Stimulated activated CD4-positive, alpha-beta T cell treated with anti-CD3 and anti-CD28 coated beads, Interleukin-4, amount 100 ng/mL, for 1 hour (primary cell): ENCODE data around the gene PRKAA2.

Experiments
- DNase-seq: peaks from one replicate; pipeline ENCODE4 v3.0.0-alpha.2; 2020

PRKAA2 gene

DNA sequence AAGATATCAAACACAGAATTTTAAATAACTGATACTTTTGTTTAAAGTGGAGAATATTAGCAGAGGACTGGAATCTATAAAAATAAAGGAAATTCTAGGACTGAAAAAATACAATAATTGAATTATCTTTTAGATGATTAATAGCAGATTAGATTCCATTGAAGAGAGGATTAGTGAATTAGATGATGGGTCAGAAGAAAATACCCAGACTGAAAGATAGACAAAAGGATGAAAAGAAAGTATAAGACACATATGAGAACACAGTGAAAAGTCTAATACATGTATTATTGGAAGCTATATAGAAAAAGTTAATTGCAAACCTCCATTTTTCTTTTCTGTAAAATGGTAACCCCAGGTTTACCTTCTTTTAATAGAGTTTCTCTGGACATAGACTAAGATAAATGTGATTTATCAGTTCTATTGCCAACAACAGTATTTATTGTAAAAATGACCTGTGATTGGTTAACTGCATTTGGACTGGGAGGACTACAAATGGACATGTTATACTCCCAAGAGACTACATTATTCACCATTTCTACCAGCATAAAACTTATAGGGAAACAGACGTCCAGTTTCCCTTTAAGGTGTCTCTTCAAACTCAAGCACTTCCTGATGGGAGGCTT, 11.0 kb downstream of the PRKAA2 start:
- no peak for DNase-seq

DNA sequence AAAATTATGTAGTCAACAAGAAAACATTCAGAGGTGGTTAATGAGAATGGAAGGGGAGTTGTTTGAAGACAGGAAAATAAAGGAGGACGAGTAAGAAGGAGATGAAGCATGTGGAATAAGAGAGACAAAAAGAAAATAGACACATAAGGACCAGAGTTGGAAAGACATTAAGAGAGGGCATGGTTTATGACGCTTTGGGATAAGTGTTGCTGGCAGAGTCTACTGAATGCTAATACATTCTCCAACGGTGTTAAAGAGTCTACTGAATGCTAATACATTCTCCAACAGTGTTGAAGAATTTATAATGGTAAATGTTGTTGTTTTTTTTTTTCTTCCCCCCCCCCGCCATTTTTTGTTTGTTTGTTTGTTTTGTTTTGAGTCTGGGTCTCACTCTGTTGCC, 13.1 kb downstream of the PRKAA2 start:
- DNase-seq, result no peak

DNA sequence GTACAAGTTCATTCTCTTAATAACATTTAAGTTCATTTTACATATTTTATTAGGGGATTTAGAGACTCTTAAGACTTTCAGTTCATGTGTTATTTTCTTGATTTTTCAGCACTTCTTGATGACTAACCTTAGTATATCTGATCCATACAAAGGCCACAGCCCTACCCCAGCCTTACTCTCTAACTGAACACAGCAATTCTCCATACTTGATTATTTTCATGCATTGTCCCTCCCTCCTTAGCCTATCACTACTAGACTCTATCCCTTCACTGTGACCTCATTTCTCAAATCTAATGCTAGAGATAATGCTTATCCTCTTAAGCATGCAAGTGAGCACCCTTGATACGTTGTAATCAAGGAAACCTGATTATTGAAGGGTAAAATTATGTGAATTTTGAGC, 15.2 kb downstream of the PRKAA2 start:
- no peak for DNase-seq

DNA sequence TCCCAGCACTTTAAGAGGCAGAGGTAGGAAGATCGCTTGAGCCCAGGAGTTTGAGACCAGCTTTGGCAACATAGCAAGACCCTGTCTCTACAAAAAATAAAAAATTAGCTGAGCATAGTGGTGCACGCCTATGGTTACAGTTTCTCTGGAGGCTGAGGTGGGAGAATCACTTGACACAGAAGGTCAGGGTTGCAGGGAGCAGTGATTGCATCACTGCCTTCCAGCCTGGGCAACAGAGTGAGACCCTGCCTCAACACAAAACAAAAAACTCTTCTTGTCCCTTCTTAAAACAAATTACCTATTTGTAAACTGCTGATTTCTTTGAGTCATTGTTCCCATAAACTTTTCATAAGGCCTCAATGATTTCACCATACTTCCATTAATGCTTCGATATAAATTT, 18.7 kb downstream of the PRKAA2 start:
- no peak for DNase-seq

DNA sequence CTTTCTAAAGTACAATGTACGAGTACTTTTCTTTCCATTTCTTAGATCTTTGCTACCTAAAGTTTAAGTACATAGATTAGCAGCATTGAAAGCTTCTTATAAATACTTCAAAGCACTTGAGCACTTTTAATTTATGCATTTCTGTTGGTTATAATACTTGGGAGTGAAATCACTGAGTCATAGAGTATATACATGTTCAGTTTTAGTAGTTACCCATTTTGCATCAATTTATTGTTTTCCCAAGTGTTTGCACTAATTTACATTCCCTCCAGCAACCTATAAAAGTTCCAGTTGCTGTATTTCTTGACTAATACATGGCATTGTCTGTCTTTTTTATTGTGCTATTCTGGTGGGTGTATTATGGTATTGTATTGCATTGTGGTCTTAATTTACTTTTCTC, 20.3 kb downstream of the PRKAA2 start:
- DNase-seq, result no peak

DNA sequence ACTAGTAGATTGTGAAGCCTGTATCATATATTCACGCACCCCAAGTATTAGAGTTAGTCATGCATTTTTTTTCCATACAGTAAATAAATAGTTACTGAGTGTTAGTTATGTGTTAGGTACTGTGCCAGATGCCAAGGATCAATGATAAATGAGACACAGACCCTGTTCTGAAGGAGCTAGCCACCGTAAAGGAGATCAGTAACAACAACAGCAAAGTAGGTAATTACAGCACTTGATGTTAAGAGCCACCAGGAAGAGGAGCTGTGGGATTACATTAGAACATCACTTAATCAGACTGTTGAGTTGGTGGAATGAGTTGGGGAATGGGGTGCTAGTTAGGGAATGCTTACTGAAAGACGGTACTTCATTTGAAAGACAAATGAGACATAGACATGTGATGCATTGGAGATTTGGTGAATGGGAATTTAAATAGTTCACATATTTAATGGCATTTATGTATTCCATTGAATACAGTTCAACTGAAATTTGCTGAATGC, 21.0 kb downstream of the PRKAA2 start:
- DNase-seq, result no peak

DNA sequence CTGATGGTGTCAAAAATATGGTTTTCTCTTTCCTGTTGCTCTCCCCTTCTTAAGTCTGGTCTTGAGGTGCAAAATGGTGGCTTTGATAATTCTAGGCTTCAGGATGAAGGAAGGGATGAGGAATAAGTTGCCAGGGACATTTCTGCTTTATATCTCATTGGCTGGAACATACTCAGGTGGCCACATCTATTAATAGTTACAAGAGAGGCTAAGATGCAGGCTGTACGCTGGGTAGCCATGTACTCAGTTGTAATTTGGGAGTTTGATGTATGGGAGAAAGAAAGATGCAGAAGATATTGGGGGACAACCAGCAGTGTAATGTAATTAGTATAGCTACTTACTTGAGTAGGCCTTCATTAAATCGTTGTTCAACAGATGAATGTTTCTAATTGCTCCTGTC, 25.2 kb downstream of the PRKAA2 start:
- DNase-seq, result no peak

DNA sequence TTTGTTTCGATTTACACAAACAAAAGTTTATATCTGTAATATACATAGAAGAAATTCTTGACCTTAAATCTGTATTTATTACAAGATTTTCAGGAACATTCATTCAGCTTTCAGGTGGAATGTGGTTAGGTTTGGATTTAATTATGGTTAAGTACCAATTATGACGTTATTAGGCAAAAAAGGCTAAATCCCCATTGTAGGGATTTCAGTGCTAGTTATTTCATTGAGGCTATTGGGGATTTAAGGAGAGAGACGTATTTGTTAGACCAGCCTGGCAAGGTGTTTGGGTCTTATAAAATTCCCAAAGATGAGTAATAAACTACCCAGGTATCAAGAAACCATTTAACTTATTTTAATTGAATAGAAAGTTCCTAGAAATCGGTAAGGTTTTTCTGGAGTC, 26.0 kb downstream of the PRKAA2 start:
- DNase-seq, result no peak

DNA sequence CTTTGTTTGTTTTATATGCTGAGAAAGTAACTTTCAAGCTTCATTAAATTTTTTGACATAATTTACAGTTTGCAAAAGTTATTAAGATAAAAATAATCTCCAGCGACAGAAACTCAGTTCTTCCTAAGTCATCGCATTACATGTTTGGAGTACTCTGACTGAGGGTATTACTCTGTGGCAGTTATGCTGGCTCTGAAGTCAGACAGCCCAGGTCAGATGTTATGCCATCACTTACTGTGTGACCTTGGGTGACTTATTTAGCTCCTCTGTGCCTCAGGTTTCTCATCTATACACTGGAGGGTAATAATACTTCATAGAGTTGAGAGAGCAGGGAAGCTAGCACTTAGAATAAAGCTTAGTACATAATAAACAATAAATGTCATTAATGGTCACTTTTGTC, 26.4 kb downstream of the PRKAA2 start:
- DNase-seq, result no peak

DNA sequence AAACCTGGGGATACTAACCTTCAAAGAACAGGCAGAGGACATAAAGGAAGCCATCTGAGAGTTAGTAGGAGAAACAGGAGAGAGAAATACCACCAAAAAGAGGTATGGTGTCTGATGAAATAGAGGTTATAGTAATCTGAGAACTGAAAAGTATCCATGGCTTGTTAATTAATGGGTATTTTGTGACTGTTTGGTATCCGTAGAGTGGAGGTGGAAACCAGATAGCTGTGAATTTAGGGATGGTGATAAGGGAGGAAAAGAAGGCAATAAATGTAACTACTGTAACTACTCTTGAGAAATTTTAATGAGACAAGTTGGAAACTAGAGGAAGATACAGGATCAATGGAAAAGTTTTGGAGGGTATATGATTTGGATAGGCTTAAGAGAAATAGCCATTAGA, 27.5 kb downstream of the PRKAA2 start:
- DNase-seq, result no peak

DNA sequence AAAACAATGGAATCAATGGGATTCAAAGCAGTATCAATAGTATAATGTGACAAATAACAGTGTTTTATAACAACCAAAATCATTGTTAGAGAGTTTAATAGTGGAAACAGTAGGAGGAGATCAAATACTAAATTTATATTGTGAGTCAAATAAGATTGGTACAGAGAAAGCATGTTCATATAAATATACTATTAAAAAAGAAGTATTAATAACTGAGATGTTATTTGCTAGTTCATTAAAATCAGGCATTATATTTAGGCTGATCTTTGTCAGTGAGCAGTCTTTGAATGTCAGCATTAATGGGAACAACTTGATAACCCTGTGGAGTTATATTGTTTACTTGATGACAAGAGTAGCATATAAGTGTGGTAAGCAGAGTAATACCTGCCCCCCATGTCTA, 30.6 kb downstream of the PRKAA2 start:
- DNase-seq, result no peak

DNA sequence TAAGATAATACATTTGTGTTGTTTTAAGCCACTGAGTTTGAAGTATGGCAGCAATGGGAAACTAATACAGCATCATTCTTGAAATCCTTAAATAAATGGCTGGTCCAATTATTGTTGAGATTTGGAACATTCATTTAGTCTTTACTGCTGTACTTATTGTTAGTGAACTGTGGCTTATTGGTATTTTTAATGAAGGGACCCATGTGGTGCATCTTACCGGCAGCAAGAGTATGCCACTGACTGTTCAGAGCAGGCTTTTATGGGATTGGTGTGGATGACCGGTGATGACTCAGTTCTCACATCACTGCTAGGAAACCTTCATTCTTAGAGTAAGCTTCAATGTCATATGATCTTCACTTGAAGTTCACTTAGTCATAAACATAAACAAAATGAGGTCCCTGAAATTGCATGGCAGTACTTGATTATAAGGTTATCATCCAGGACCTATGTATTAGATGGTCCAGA, 31.5 kb downstream of the PRKAA2 start:
- no peak for DNase-seq

DNA sequence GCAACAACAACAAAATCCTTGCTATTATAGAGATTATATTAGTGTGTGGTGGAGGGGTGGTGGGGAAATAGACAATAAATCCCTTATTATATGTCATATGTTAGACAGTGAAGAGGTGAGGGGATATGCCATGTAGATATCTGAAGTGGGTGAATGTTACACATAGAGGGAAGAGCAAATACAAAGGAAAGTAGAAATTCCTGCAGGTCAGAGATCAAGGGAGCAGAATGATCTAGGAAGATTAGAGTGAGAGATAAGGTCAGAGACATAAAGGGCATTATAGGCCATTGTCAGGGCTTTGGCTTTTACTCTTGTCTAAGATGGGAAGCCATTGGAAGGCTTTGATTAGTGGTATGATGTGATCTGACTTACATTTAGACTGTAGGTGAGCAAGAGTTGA, 38.5 kb downstream of the PRKAA2 start:
- no peak for DNase-seq

DNA sequence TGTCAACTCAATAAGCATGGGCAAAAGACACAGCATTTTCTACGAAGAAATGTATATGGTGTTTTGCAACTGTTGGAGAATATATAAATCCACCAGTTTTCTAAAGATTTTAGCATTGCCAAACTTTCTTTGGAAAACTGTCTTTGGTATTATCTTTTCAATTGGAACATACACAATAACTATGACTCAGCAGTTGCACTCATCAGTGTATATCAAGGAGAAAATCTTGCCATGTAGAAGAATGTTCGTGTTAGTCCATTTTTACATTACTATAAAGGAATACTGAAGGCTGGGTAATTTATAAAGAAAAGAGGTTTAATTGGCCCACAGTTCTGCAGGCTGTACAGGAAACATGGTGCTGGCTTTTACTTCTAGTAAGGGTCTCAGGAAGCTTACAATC, 41.1 kb downstream of the PRKAA2 start:
- no peak for DNase-seq

DNA sequence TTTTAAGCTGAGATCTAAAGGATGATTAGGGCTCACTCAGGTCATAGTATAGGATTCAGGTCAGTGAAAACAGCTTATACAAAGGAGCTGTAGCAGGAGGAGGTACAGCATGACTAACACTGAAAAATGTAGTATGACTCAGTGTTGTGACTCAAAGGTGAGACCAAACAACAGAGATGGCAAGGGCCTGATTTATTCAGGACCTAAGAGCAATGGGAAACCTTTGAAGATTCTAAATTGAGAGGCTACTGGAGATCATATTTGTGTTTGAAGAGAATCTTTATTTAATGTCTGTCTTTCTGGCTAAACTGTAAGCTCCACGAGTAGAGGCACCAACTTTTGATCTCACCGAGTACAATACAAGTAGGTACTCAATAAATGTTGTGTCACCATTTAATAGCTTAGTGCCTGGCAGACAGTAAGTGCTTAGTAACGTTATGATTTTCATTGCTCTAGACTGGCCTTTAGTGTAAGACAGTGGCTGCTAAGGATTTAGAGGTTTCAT, 43.5 kb downstream of the PRKAA2 start:
- no peak for DNase-seq

DNA sequence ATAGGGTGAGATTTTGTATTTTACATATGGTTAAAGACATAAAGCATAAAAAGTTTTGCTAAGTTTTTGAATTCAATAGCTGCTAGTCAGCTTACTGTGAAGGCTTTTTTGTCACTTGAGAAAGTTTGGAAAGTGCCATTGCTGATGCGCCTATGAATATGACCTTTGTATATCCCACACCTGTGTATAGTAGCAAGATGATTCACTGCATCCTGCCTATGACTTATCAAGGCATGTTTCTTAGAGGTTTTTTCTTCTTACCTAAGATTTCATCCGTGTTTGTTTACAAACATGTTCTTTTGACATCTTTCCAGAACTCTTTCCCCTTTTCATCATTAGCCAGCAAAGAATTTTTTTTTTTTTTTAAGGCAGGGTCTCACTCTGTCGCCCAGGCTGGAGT, 51.5 kb downstream of the PRKAA2 start:
- no peak for DNase-seq

DNA sequence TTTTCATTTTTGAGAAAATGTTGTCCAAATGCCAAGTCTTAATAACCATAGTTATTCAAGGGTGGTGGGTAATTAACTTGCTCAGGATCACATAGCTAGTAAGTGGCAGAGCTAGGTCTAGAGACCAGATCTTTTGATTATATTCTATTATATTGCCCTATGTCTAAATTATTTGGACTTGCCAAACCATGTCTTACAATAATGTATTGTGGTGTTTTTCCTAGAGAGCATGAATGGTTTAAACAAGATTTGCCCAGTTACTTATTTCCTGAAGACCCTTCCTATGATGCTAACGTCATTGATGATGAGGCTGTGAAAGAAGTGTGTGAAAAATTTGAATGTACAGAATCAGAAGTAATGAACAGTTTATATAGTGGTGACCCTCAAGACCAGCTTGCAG, 58.6 kb downstream of the PRKAA2 start:
- DNase-seq, result no peak

DNA sequence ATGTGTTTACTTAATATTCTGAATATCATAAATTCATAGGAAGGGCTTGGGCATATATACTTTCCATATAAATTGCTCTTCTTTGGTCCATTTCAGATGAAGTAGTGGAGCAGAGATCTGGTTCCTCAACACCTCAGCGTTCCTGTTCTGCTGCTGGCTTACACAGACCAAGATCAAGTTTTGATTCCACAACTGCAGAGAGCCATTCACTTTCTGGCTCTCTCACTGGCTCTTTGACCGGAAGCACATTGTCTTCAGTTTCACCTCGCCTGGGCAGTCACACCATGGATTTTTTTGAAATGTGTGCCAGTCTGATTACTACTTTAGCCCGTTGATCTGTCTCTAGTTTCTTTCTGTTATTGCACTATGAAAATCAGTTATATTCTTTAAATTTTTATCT, 62.3 kb downstream of the PRKAA2 start:
- DNase-seq, result no peak

DNA sequence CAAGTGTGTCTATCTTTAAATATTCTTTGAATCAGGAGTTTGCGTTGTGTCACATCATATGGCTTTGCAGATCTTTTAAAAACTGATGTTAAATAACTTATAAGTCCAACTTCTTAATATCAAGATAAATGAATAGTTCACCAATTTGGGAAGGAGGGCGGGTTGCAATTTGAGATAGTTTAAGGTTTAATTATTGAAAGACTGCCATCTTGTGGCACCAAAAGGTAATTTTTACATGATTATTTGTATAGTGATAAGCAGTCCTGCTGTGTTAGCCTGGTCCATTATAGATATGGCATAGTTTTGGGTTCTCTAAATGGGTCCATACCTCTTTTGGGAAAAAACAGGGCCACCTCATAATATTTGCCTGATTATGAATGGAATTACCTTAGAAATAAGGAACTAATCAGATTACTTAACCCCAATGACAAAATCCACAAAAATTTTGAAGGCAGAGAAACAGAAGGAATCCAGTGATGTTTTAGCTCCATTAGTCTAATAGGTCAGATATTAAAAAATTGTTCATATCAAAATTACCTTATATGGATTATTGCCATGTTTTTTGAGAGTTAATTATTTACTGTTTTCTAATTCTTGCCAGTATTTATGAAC, 64.3 kb downstream of the PRKAA2 start:
- no peak for DNase-seq

DNA sequence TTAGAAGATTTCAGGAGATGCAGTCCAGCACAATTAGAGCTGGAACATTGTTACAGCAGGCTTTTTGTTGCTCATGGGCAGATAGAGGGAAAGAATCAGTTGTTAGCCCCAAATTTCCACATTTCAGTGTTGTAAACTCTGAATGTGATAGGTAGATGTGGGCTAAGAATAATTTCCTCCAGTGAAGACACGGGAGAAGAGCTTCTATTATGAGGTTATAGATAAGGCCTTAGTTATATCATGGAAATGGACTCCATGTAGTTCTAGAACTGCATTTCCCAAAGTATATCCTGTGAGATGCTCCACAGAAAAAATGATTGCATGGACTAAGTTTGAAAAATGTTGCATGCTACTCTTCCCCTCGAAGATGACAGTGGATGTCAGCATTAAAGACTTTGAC, 64.9 kb downstream of the PRKAA2 start:
- no peak for DNase-seq

DNA sequence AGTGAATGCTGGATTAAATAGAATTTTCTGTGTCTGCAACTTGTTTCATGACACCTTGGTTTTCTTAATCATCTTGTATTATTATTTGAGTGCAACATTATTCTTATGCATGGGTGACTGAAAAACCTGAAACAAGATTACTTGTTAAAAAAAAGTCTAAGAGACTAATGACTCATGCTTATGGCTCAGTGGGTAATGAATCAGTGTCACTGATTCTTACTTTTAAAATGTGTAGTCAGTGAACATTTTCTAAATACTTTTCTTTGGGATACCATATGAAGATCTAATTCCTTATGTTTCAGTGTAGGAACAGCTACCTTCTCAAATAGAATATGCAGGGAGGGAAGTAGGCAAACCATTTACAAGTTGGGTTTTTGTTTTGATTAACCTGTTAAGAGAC, 65.5 kb downstream of the PRKAA2 start:
- no peak for DNase-seq

DNA sequence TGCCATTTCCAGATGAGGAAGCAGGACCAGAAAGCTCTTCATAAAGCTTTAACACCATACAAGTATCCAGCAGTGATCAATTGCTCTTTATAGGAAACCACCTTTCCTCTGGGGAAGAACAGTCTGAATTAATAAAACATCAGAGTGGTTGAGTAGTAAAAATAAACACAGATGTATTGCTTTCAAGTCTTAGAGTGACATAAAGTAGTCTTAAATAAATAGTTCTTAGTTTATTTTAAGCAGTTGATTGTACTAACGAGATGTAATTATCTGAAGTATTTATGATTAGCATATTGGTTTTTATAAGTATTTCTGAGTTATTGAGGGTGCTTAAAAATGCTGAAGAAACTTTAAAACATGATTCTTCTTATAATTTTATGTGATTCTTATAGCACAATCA, 67.0 kb downstream of the PRKAA2 start:
- DNase-seq, result no peak

DNA sequence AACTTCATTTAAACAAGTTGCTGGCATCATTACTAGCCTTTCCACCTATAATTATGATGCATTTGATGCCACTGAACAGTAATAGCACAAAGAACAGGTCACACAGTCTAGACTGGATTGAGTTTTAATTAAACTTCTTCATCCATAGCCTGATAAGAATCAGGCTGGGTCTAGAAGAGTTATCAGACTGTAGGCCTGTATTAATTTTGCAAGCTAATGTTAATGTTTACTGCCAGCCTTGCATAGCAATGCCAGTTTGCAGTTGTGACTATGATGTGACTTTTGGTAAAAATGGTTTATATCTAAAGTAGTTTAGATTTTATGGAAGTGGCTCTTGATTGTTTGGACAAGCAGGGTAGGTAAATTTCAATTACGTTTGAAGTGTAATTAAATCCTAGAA, 68.0 kb downstream of the PRKAA2 start:
- no peak for DNase-seq

DNA sequence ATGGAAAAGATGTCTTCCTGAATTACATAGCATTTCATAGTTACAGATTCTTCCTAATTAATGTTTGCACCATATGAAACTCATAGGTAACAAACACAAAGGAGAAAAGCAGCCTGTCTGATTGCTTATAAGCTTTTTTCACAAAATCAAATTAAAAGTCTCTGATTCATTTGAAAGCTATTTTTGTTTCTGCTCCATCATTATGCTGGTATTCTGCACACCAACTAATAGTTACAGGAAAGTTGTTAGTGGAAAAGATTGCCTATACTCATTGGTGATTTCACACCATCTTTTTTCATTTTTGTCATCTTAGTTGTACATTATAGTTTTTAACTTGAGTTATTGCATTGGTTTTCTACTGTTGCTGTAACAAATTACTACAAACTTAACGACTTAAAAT, 70.0 kb downstream of the PRKAA2 start:
- DNase-seq, result no peak

DNA sequence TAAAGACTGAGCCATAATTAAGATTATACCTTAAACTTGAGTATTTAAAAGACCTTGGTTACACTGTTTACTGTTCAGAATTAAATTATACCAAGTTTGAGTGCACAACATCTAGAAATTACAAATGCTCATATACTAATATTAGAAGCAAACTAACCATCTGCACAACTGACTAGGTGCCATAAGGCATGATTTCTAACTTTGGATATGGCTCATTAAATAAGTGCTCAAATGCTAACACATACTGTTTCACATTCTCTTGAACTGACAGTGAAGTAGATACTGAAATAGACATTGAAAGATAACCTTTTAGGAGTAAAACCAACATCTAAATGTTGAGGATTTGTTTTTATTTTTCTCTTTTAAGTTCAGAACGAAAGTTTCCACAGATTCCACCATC, 74.1 kb downstream of the PRKAA2 start:
- no peak for DNase-seq
